ENCODE measurements around the gene GNG2.

- no peak for TF ChIP-seq CTCF (tag by site-specific recombination; IDR thresholded peaks at IDR 0.05)
- no peak for TF ChIP-seq YY1 (tag by site-specific recombination; IDR thresholded peaks at IDR 0.05)
- TF ChIP-seq ZNF548 (tag by site-specific recombination; IDR thresholded peaks at IDR 0.05): no peak
- no peak for TF ChIP-seq ZNF274 (IDR thresholded peaks at IDR 0.05; ENCODE audit: low read length)
- no peak for TF ChIP-seq ZNF274 (tag by site-specific recombination; IDR thresholded peaks at IDR 0.05; ENCODE audit: borderline replicate concordance)
- TF ChIP-seq ZBTB7A (tag by site-specific recombination; IDR thresholded peaks at IDR 0.05; ENCODE audit: low read depth): no peak
- no peak for TF ChIP-seq ZSCAN18 (tag by site-specific recombination; IDR thresholded peaks at IDR 0.05)
- no peak for TF ChIP-seq IKZF3 (tag by site-specific recombination; IDR thresholded peaks at IDR 0.05)
Measured at GRCh38 chr14:51999084-51999483, 138.7 kb downstream of the GNG2 start.
